HepG2 (cell line): ENCODE results near the gene HMMR. TPM values are rescaled to one million over a fixed set of nuclear protein-coding genes. Genes with fewer than 3 reads are reported as not detected.

Source experiments
- HDAC1 ChIP-seq: sonication (generic); formaldehyde crosslinking; IDR thresholded peaks from 2 replicates; pipeline ENCODE4 v1.5.1; 2020; ENCODE audit warnings: mild to moderate bottlenecking, missing genetic modification reagents
- NCOA1 ChIP-seq: sonication (generic); formaldehyde crosslinking; IDR thresholded peaks from 2 replicates; pipeline ENCODE4 v1.9.0; 2021; ENCODE audit warnings: missing genetic modification reagents
- RARG ChIP-seq: sonication (generic); formaldehyde crosslinking; IDR thresholded peaks from 2 replicates; pipeline ENCODE4 v1.4.0; 2020; ENCODE audit warnings: low read depth, mild to moderate bottlenecking, missing genetic modification reagents
- REPIN1 ChIP-seq: sonication (generic); formaldehyde crosslinking; IDR thresholded peaks from 2 replicates; pipeline ENCODE4 v1.8.0; 2022; ENCODE audit warnings: missing genetic modification reagents, low read depth, mild to moderate bottlenecking, borderline replicate concordance
- TBX3 ChIP-seq: fragments of 450-650 bp; IDR thresholded peaks from 2 replicates; pipeline ENCODE4 v1.6.1; 2017; ENCODE audit warnings: antibody characterized with exemption, mild to moderate bottlenecking, inconsistent platforms, borderline replicate concordance
- TGIF2 ChIP-seq: IDR thresholded peaks from 2 replicates; pipeline ENCODE4 v1.6.1; 2016; ENCODE audit warnings: control low read depth, missing compliant biosample characterization
- U2AF1 ChIP-seq: fragments of 200-400 bp; formaldehyde crosslinking; optimal IDR thresholded peaks from 2 replicates; pipeline ENCODE3; 2017; ENCODE audit warnings: mild to moderate bottlenecking, low read depth, low read length
- ZNF589 ChIP-seq: sonication (generic); formaldehyde crosslinking; conservative IDR thresholded peaks from 2 replicates; pipeline ENCODE4 v1.8.0; 2022; ENCODE audit warnings: mild to moderate bottlenecking, moderate library complexity, missing genetic modification reagents
- ZNF607 ChIP-seq: sonication (generic); formaldehyde crosslinking; IDR thresholded peaks from 2 replicates; pipeline ENCODE4 v1.5.1; 2020; ENCODE audit warnings: missing genetic modification reagents, mild to moderate bottlenecking, borderline replicate concordance
- polyA plus RNA-seq, 8 experiments: library from polyadenylated mRNA; depleted of rRNA in 3 of 8; stranded (reverse) in 7 of 8; unstranded in 1 of 8; fragments of >200 nt; fragmentation: Illumina TruSeq in 4 of 8; extraction: Trizol in 4 of 8; gene quantifications; 2 replicates each; pipeline versions ENCODE4 v1.2.1 to v1.2.3, GENCODE V29; 2011 to 2016; ENCODE audit warnings: low read depth in 4 of 8, missing spikeins in 1 of 8, mixed read lengths in 1 of 8; ENCODE audit not compliant: insufficient read depth in 1 of 8
- total RNA-seq, 5 experiments: library from RNA; depleted of rRNA; stranded (reverse); fragments of >200 nt; fragmentation: Illumina TruSeq; extraction: Trizol; gene quantifications; 2 replicates each; pipeline ENCODE4 v1.2.3, GENCODE V29; 2016; ENCODE audit warnings: low read depth in 1 of 5
- TF ChIP-seq, protein P1 (sequence below): sonication (generic); formaldehyde crosslinking; IDR thresholded peaks from 2 replicates; pipeline ENCODE4 v1.4.0; 2020; ENCODE audit warnings: mild to moderate bottlenecking, missing genetic modification reagents
- TF ChIP-seq, protein P2 (sequence below): sonication (generic); formaldehyde crosslinking; IDR thresholded peaks from 2 replicates; pipeline ENCODE4 v1.4.0; 2020; ENCODE audit warnings: missing genetic modification reagents, borderline replicate concordance
- TF ChIP-seq, protein P3 (sequence below): sonication (generic); formaldehyde crosslinking; conservative IDR thresholded peaks from 2 replicates; pipeline ENCODE4 v1.8.0; 2022; ENCODE audit warnings: low read depth, missing genetic modification reagents
- TF ChIP-seq, protein P4 (sequence below): sonication (generic); formaldehyde crosslinking; conservative IDR thresholded peaks from 2 replicates; pipeline ENCODE4 v1.4.0; 2020; ENCODE audit warnings: missing genetic modification reagents
- TF ChIP-seq, protein P5 (sequence below): IDR thresholded peaks from 2 replicates; pipeline ENCODE4 v1.6.1; 2012; ENCODE audit warnings: low read depth, low read length, improper control_type of control experiment

Gene HMMR
- total and polyA plus RNA-seq, 2 of the 13 experiments (the other 11 are each of a cell fraction or from before 2014, with no cell fraction given): 8.5 to 48.3 TPM

DNA sequence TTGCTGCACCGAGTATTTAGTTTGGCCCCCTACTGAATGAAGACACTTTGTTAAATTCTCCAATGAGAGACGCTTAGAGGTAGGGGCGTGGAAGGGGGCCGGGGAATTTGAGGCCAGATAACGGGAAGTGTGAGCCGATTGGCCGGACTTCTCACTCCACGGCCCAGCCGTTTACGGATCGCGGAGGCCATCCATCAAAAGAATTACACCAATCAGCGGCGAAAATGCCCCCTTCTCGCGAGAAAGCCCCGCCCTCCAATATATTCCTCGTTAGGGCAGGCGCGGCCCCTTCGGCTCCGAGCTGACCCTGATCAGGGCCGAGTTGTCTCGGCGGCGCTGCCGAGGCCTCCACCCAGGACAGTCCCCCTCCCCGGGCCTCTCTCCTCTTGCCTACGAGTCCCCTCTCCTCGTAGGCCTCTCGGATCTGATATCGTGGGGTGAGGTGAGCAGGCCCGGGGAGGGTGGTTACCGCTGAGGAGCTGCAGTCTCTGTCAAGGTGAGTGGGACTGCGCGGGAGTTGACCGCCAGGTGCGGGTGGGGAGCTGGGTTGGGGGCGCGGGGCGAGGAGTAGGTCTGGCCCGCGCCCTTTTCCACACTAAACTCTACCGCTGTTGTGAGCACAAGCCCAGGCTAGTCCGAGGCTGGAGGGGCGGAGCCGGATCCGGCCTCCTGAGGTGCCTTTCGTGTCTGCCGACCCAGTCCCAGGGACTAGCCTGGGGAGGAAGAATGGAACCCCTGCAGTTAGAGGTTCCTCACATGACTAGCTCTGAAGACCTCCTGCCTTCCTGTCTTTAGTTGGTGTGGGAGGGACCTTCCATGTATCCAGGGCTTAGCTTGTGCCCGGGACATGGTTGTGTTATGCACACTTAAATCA is 22.9 kb upstream of the HMMR start, which contains the start of gene CCNG1 (continued):
- TF ChIP-seq, protein P1, sequence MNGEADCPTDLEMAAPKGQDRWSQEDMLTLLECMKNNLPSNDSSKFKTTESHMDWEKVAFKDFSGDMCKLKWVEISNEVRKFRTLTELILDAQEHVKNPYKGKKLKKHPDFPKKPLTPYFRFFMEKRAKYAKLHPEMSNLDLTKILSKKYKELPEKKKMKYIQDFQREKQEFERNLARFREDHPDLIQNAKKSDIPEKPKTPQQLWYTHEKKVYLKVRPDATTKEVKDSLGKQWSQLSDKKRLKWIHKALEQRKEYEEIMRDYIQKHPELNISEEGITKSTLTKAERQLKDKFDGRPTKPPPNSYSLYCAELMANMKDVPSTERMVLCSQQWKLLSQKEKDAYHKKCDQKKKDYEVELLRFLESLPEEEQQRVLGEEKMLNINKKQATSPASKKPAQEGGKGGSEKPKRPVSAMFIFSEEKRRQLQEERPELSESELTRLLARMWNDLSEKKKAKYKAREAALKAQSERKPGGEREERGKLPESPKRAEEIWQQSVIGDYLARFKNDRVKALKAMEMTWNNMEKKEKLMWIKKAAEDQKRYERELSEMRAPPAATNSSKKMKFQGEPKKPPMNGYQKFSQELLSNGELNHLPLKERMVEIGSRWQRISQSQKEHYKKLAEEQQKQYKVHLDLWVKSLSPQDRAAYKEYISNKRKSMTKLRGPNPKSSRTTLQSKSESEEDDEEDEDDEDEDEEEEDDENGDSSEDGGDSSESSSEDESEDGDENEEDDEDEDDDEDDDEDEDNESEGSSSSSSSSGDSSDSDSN (CRISPR knock-in tag): peak; percentile 88
- TF ChIP-seq TBX3: no peak
- no peak for TF ChIP-seq ZNF589 (CRISPR knock-in tag)
- TF ChIP-seq ZNF607: no peak
- TF ChIP-seq, protein P2, sequence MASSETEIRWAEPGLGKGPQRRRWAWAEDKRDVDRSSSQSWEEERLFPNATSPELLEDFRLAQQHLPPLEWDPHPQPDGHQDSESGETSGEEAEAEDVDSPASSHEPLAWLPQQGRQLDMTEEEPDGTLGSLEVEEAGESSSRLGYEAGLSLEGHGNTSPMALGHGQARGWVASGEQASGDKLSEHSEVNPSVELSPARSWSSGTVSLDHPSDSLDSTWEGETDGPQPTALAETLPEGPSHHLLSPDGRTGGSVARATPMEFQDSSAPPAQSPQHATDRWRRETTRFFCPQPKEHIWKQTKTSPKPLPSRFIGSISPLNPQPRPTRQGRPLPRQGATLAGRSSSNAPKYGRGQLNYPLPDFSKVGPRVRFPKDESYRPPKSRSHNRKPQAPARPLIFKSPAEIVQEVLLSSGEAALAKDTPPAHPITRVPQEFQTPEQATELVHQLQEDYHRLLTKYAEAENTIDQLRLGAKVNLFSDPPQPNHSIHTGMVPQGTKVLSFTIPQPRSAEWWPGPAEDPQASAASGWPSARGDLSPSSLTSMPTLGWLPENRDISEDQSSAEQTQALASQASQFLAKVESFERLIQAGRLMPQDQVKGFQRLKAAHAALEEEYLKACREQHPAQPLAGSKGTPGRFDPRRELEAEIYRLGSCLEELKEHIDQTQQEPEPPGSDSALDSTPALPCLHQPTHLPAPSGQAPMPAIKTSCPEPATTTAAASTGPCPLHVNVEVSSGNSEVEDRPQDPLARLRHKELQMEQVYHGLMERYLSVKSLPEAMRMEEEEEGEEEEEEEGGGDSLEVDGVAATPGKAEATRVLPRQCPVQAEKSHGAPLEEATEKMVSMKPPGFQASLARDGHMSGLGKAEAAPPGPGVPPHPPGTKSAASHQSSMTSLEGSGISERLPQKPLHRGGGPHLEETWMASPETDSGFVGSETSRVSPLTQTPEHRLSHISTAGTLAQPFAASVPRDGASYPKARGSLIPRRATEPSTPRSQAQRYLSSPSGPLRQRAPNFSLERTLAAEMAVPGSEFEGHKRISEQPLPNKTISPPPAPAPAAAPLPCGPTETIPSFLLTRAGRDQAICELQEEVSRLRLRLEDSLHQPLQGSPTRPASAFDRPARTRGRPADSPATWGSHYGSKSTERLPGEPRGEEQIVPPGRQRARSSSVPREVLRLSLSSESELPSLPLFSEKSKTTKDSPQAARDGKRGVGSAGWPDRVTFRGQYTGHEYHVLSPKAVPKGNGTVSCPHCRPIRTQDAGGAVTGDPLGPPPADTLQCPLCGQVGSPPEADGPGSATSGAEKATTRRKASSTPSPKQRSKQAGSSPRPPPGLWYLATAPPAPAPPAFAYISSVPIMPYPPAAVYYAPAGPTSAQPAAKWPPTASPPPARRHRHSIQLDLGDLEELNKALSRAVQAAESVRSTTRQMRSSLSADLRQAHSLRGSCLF (CRISPR knock-in tag): no peak
- TF ChIP-seq HDAC1: peak; percentile 26; the same call in 1 of the 2 replicates
- TF ChIP-seq RARG (CRISPR knock-in tag): no peak
- TF ChIP-seq, protein P3, sequence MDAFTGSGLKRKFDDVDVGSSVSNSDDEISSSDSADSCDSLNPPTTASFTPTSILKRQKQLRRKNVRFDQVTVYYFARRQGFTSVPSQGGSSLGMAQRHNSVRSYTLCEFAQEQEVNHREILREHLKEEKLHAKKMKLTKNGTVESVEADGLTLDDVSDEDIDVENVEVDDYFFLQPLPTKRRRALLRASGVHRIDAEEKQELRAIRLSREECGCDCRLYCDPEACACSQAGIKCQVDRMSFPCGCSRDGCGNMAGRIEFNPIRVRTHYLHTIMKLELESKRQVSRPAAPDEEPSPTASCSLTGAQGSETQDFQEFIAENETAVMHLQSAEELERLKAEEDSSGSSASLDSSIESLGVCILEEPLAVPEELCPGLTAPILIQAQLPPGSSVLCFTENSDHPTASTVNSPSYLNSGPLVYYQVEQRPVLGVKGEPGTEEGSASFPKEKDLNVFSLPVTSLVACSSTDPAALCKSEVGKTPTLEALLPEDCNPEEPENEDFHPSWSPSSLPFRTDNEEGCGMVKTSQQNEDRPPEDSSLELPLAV: no peak
- peak; percentile 79 for TF ChIP-seq U2AF1
- TF ChIP-seq NCOA1 (CRISPR knock-in tag): no peak
- TF ChIP-seq, protein P4, sequence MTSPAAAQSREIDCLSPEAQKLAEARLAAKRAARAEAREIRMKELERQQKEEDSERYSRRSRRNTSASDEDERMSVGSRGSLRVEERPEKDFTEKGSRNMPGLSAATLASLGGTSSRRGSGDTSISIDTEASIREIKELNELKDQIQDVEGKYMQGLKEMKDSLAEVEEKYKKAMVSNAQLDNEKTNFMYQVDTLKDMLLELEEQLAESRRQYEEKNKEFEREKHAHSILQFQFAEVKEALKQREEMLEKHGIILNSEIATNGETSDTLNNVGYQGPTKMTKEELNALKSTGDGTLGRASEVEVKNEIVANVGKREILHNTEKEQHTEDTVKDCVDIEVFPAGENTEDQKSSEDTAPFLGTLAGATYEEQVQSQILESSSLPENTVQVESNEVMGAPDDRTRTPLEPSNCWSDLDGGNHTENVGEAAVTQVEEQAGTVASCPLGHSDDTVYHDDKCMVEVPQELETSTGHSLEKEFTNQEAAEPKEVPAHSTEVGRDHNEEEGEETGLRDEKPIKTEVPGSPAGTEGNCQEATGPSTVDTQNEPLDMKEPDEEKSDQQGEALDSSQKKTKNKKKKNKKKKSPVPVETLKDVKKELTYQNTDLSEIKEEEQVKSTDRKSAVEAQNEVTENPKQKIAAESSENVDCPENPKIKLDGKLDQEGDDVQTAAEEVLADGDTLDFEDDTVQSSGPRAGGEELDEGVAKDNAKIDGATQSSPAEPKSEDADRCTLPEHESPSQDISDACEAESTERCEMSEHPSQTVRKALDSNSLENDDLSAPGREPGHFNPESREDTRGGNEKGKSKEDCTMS (CRISPR knock-in tag): no peak
- TF ChIP-seq, protein P5, sequence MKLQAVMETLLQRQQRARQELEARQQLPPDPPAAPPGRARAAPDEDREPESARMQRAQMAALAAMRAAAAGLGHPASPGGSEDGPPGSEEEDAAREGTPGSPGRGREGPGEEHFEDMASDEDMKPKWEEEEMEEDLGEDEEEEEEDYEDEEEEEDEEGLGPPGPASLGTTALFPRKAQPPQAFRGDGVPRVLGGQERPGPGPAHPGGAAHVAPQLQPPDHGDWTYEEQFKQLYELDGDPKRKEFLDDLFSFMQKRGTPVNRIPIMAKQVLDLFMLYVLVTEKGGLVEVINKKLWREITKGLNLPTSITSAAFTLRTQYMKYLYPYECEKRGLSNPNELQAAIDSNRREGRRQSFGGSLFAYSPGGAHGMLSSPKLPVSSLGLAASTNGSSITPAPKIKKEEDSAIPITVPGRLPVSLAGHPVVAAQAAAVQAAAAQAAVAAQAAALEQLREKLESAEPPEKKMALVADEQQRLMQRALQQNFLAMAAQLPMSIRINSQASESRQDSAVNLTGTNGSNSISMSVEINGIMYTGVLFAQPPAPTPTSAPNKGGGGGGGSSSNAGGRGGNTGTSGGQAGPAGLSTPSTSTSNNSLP: peak; percentile 43; the same call in 1 of the 2 replicates
- peak; percentile 59 for TF ChIP-seq REPIN1 (CRISPR knock-in tag)
- TF ChIP-seq TGIF2: no peak
